Iris pigment epithelial cell (primary cell): ENCODE data around the gene KHDC1L.
"Not testable (repeated sequence)": the region's sequence is repeated elsewhere in the genome, so short reads cannot be mapped to it uniquely, and the experiment has no call there.

Source experiments
- DNase-seq: peaks from one replicate; pipeline ENCODE4 v3.0.0-alpha.2; 2011; ENCODE audit warnings: low read depth

KHDC1L gene, protein sequence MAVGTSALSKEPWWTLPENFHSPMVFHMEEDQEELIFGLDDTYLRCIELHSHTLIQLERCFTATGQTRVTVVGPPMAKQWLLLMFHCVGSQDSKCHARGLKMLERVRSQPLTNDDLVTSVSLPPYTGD

DNA sequence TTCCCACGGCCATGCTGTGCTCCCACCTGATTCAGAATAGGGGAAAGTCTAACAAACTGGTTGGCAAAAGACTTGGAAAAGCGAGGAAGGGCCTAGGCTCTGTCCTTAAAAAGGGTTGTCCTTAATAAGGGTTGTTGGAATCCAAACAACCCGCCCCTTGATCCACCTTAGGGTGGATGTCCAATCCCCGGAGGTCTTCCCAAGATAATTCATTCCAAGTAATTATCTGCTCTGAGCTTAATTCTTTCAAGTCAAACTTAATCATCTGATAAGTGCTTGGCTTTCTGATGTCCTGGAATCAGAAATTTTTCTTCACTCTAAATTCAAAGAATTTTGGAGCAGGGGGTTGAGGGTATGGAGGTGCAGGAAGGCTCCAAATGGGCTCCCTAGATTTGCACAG is at the start of gene KHDC1L:
TSS of gene KHDC1L (minus strand) at position 101 of the 400 bp plus-strand sequence. CDS start at position 13, 88 bp downstream.
- DNase-seq: no peak

DNA sequence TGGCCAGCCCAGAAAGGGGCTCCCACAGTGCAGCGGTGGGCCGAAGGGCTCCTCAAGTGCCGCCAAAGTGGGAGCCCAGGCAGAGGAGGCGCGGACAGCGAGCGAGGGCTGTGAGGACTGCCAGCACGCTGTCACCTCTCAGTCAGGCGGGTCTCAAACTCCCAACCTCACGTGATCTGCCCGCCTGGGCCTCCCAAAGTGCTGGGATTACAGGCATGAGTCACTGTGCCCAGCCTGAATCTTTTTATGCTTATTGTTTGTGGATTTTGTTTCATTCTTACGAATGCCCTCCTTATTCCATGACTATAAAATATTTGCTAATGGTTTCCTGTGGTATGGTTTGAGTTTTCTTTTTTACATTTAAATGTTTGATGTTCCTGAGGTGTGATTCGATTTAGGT is 44.0 kb upstream of the KHDC1L start:
- DNase-seq: not testable (repeated sequence)

DNA sequence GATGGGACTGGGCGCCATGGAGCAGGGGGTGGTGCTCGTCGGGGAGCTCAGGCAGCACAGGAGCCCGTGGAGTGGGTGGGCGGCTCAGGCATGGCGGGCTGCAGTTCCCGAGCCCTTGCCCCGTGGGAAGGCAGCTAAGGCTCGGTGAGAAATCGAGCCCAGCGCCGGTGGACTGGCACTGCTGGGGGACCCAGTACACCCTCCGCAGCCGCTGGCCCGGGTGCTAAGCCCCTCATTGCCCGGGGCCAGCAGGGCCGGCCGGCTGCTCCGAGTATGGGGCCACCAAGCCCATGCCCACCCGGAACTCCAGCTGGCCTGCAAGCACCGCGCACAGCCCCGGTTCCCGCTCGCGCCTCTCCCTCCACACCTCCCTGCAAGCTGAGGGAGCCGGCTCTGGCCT is 43.6 kb upstream of the KHDC1L start:
- not testable (repeated sequence) for DNase-seq

DNA sequence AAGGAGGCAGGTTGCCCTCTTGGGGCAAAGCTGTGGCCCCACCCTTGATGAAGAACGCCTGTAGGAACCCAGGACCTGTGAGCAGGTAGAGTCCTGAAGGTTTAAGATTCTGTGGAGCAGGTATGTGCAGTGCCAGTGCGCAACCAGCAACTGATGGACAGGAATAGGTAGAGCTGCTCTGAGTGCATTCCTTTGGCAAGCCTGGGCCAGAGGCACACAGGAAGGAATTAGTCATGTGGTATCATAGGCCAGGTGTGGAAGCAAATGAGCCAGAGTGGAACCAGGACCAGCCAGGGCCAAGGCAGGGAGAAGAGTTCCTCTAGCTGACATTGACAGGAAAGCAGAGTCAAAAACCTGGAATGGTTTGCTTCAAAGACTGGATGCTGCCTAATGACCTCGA is 39.1 kb upstream of the KHDC1L start:
- DNase-seq: no peak

DNA sequence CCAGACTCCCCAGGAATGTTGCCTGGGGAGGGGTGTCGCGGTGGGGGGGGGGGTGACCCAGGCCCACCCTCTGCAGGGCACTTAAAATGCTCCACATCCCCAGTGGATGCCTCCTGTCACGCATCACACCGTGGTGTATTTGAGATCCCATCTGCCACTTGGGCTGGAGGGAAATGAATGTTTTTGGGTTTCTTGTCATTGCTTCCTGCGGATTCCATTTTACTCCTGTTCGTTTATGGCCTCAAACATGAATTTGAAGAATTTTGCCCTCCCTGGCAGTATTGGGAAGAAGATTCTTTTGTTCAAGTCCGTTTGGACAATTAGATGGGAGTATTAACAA is 38.2 kb upstream of the KHDC1L start:
- DNase-seq: no peak

DNA sequence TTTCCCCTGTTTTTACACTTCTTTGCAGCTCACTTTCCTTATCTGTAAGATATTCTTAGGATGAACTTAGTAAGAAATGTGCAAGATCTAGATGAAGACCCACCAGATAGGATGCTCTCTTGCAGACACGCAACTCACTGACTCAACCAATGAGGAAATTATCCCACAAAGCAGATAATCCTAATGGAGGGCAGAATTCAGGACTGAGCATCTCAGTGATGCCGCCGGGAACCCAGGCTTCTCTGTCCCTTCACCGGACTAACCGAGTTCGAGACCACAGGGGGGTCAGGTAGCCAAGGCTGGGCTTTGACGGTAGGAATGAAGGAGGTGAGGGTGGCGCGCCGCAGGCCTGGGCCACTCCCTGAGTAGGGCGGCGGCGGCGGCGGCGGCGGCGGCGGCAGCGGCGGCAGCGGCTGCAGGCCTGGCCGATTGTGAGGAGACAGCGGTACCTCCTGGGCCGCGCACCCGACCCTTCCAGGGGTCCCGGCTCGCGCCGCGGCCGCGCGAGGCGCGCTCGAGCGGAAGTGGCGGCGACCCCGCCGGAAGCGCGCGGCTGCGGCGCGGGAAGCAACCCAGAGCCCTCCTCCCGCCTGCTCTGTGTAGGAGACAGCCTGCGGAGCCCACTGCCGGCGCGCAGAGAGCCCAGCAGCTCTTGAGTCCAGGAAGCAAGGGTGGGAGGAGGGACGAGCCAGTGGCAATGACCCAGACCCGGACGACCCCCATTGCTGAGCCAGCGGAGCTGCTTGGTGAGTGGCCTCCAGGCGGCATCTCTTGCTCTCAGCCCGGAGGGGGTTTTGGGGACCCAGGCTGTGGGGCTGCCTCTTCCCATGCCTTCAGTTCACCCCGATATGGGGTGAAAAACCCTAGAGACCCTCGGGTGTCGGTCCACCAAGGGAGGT is 37.6 kb upstream of the KHDC1L start, which contains the start of gene KHDC1:
TSS of gene KHDC1 (minus strand) at position 526 of the 899 bp plus-strand sequence. CDS start 20,679 bp downstream, outside the sequence.
- peak; percentile 54 for DNase-seq

DNA sequence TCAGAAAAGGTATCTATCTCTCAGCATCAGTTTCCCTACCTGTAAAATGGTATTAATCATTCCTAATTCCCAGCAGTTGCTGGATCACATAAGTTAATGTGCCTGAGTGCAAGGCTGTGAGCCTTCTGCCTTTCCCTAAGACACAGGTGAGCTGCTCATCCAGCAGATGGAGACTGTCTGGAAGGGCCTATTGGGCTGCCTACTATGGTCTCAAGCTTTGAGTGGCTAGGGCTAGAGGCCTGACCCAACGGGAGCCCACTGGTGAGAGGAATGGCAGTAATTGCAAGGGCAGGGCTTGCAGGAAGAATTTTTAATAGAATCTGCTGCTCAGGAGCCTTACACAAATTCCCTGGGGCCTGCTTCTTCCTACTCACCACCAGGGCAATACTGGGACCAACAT is 33.4 kb upstream of the KHDC1L start:
- no peak for DNase-seq

DNA sequence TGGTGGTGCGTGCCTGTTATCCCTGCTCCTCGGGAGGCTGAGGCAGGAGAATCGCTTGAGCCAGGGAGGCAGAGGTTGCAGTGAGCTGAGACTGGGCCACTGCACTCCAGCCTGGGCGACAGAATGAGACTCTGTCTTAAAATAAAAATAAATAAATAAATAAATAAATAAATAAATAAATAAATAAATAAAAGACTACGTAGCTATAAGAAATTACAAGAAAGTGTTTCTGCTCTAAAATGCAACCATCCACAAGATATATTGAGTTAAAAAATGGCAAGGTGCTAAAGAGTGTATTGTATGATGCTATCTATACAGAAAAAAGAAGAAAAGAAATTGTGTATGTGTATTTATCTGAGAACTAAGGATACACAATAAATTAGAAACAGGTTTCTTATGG is 29.0 kb upstream of the KHDC1L start:
- not testable (repeated sequence) for DNase-seq

DNA sequence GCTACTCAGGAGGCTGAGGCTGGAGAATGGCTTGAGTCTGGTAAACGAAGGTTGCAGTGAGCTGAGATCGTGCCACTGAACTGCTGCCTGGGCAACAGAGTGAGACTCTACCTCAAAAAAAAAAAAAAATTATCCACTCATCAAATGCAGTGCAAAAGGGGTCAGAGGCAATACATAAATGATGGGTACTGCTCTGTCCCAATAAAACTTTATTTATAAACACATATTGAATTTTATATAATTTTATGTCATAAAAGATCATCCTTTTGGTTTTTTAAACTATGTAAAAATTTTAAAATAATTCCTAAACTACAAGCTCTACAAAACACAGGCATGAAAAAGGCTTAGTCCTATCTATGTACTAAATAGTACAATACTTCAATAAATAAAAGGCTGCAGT is 27.4 kb upstream of the KHDC1L start:
- no peak for DNase-seq

DNA sequence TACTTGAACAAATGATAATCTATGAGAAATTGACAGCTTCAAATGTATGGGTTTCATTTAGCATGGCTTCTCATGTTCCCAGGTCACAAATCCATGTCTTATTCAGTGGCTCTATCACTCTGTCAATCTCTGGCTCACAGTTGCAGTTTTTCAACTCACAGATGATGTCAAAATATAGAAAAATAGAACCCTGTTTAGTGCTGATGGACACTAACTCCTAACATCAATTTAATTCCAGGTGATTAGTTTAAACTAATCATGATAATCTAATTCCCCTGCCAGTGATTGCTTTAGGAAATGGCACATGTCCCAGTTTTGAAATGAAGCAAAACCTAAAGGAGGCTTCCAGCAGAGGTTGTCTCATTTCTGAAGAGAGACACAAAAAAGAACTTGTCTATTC is 24.7 kb upstream of the KHDC1L start:
- DNase-seq: no peak

DNA sequence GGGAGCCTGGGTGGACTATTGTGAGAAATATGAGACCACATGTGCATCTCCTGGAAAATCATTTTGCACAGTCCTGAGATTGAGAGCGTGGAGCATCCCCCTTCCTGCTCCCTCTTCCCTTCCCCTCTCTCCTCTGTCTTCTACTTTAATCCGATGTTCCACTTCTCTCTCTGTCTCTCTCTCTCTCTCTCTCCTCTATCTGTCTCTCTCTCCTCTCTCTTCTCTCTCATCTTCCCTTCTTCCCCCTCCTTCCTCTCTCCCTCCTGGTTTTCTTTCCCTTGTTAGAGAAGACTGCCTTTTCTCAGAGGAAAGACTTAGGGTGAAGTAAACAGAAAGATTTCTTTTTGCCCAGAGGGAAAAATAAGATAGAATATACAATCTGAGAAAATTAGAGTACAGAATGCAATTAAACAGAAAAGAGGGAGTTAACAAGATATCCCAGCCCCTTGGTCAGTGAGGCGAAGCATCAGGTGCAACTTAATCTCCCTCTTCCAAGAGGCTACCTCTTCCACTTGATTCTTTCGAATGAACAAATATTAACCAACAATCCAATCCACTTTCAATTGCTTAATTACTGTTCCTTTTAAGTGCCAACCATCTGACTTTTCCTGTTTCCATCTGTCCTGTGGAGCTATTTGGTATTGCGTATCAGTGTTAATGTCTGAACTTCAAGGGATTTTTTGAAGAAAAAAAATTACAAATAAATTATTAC is 23.1 kb upstream of the KHDC1L start:
- DNase-seq: no peak

DNA sequence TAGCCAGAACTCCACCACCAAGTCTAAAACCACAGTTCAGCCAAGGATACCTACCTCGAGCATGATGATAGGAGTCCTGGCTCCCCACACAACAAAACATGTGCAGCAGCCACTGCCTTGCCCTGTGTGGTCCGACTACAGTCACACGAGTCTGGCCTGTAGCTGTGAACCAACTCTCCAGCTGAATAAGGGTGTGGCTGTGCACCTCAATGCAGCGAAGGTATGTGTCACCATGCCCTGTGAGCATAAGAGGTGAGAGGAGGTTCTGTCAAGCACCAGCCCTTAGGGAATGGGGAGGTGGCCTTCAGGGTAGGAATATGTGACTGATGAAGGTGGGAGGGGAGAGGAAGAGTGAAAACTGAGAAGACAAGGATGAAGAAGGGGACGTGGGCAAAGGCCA is 16.7 kb upstream of the KHDC1L start:
- DNase-seq: no peak

DNA sequence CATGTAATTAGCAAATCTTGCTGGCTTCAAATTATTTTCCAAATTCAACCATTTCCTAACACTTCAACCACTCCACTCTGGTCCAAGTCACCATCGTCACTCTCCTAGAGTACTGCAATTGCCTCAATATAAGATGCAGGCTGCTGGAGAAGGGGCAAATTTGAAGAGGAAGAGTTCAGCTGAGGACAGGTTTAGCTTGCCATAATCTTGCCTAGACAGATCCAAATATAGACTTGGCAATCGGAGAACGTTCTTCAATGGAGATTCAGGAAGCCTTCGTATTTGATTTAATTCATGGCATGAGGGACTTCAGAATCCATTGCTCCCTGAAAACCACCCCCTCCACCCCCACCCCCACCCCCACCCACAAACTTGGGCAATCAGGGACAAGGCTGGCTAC is 15.4 kb upstream of the KHDC1L start:
- DNase-seq: no peak

DNA sequence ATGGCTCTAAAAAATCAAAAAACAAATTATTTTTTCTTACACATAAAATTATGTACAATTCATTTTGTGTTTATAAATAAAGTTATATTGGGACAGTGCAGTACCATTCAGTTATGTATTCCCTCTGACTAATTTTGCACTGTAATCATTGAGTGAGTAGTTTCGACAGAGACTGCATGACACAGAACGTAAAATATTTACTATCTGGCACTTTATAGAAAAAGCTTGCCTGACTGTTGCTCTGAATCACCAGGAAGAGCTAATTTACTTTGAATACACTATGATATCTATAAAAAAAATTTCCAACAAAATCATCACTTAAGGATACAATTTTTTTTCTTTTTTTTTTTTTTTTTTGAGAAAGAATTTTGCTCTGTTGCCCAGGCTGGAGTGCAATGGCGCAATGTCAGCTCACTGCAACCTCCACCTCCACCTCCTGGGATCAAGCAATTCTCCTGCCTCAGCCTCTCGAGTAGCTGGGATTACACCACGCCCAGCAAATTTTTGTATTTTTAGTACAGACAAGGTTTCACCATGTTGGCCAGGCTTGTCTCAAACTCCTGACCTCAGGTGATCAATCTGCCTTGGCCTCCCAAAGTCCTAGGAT is 11.0 kb upstream of the KHDC1L start:
- peak; percentile 94 for DNase-seq

DNA sequence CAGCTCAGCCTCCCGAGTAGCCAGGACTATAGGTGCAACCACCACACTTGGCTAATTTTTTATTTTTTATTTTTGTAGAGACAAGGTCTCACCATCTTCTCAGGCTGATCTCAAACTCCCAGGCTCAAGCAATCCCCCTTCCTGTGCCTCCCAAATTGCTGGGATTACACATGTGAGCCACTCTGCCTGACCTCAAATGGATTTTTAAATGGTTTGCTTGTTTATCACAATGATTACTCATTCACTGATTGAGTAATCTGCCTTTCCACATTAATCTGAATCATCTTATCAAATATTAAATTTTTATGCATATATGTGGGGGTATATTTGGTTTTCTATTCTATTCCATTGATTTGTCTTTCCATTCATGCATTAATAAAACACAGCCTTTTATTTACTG is 9.4 kb upstream of the KHDC1L start:
- peak; percentile 86 for DNase-seq

DNA sequence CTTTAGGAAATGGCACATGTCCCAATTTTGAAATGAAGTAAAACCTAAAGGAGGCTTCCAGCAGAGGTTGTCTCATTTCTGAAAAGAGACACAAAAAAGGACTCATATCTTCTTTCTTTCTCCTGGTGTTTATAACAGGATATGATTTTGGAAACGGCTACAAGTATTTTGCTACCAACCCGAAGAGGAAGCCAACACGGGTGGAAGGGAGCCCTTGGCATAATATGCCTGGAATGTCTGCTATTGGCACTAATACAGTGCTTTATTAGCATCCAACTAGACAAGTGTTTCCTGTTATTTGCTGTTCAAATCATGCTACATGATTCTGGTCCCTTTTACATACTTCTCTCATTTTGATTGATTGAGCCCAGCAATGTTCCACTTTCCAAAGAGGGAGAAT is 8.7 kb upstream of the KHDC1L start:
- DNase-seq: not testable (repeated sequence)

DNA sequence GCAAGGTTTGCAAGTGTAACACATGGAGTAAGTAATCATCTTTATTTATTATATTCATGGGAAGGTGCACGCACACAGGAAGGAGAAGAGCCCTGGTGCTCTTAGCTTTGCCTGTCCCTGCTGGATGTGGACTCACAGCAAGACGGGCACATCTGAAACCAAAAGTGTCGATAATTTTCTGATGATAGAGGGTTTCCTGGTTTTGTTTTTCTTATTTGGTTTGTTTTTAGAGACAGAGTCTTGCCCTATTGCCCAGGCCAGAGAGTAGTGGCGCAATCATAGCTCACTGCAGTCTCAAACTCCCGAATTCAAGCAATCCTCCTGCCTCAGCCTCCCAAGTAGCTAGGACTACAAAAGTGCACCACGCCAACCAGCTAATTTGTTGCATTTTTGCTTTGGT is 7.8 kb upstream of the KHDC1L start:
- DNase-seq: no peak

DNA sequence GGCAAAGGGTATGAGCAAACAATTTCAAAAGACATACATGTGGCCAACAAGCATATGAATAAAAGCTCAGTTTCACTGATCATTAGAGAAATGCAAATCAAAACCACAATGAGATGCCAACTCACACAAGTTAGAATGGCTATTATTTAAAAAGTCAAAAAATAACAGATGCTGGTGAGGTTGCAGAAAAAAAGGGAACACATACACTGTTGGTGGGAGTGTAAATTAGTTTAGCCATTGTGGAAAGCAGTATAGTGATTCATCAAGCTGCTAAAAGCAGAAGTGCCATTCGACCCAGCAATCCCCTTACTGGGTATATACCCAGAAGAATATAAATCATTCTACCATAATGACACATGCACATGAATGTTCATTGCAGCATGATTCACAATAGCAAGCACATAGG is 6.7 kb upstream of the KHDC1L start:
- no peak for DNase-seq

DNA sequence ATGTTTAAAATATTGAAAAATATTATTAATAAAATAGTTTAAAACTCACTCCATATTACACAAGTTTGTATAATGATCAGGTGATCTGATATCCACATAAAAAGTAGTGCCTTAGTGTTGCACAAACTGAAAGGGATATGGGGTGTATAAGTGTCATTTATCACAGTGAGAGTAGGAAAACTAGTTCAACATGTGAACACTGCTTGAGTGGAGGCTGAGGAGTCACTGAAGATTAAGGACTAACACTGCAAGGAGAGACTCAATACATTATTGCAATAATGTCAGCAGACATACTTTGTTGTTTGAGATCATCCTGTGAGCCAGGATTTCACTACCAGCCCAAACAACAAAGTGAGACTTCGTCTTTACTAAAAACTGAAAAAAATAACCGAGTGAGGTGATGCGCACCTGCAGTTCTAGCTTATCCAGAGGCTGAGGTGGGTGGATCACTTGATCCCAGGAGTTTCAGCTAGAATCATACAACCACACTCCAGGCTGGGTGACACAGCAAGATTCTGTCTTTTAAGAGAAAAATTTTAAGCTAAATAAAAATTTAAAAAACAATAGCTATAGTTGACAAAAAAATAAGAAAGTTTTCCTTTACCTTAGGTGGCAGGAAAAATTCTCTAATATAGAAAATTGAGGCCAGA is 2.4 kb upstream of the KHDC1L start:
- no peak for DNase-seq

DNA sequence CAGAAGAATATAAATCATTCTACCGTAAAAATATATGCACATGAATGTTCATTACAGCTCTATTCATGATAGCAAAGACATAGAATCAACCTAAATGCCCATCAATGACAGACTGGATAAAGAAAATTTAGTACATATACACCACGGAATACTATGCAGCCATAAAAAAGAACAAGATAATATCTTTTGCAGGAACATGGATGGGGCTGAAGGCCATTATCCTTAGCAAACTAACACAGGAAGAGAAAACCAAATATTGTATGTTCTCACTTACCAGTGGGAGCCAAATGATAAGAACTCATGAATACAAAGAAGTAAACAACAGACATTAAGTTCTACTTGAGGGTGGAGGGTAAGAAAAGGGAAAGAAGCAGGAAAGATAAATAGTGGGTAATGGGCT is 8.4 kb downstream of the KHDC1L start:
- no peak for DNase-seq

DNA sequence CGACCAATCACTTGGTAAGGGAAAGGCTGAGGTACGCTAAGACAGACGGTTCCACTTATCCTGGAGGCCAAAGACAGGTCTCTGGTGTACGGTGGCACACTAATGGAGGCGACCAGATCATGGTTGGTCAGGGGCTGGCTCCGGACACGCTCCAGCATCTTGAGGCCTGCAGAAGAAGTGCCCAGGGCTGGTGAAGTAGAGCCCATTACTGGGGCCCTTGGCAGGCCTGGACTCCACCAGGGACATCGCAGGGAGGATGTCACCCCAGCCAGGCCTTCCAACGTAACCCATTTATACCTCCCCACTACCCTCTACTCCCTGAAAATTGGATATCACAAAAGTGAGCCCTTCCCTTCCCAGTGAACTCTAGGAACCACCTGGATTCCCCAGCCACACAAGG is 16.2 kb downstream of the KHDC1L start:
- DNase-seq: no peak

DNA sequence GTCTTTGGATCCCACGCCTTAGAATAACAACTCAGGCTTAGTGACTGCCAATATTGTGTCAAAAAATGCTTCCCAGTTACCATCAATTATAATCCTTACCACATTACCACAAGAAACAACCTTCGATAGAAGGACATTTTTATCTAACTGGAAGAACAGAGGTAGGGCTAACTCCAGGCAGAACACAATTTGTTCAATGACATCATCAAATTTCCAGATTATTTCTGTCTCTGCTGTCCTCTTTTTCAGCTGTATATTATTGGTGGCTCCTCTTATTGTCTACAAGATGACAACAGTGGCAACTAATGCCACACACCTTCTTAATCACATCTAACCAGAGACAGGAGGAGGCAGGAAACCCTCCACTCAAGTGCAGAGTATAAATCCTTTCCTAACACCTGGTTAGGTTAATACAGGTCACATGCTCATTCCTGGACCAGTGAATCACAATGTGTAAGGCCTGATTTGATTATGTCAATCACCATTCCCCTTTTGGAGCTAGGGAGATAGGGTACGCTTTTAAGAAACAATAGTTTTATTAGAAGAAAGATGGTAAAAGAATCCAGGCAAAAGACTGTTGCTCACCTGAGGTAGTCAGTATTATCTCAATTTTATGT is 18.0 kb downstream of the KHDC1L start:
- DNase-seq: no peak
